Endothelial cell (in vitro differentiated cells): Measurements from ENCODE around the gene GABRD. TPM values are rescaled to one million over a fixed set of nuclear protein-coding genes. Genes with fewer than 3 reads are reported as not detected.

Experiments
- DNase-seq: peaks from one replicate; pipeline ENCODE4 v3.0.0; 2021; ENCODE audit warnings: low spot score
- H3K27ac Mint-ChIP-seq: one replicate; pipeline ENCODE4 v1.8.0; 2021; ENCODE audit warnings: mixed read lengths, inconsistent platforms; ENCODE audit not compliant: unreplicated experiment
- H3K27me3 Mint-ChIP-seq: one replicate; pipeline ENCODE4 v1.8.0; 2021; ENCODE audit warnings: mild to moderate bottlenecking, moderate library complexity, mixed read lengths, inconsistent platforms; ENCODE audit not compliant: unreplicated experiment
- H3K36me3 Mint-ChIP-seq: one replicate; pipeline ENCODE4 v1.8.0; 2021; ENCODE audit warnings: mild to moderate bottlenecking, low read depth, mixed read lengths, inconsistent platforms; ENCODE audit not compliant: unreplicated experiment
- H3K4me1 Mint-ChIP-seq: one replicate; pipeline ENCODE4 v1.8.0; 2021; ENCODE audit warnings: mild to moderate bottlenecking, mixed read lengths, inconsistent platforms; ENCODE audit not compliant: unreplicated experiment
- H3K4me3 Mint-ChIP-seq: one replicate; pipeline ENCODE4 v1.8.0; 2021; ENCODE audit warnings: mild to moderate bottlenecking, mixed read lengths, inconsistent platforms; ENCODE audit not compliant: unreplicated experiment
- H3K9me3 Mint-ChIP-seq: one replicate; pipeline ENCODE4 v1.8.0; 2021; ENCODE audit warnings: mixed read lengths, inconsistent platforms; ENCODE audit not compliant: unreplicated experiment
- CTCF ChIP-seq: fragments of 200-600 bp; sonication (generic); IDR thresholded peaks from one replicate; pipeline ENCODE4 v1.5.0; 2021; ENCODE audit warnings: antibody characterized with exemption; ENCODE audit not compliant: unreplicated experiment
- total RNA-seq: library from RNA; stranded (reverse); fragmentation: NEBNext Ultra II Directional; extraction: Animal tissue kit (Norgen Biotek cat#: 25700); gene quantifications from one replicate; pipeline ENCODE4 v1.2.1, GENCODE V29; 2021; ENCODE audit not compliant: unreplicated experiment

GABRD gene
- total RNA-seq, 1 donor from 2014 or later: 0.64 TPM

GRCh38 chr1:2076826-2077225 lies 57.7 kb downstream of the GABRD start:
- TF ChIP-seq CTCF: no peak
- Mint-ChIP-seq H3K27ac (no peak overlapping the region), H3K36me3 (peaks cover 34% of the 10 kb centered on the region), H3K4me1 (no peaks in the 10 kb centered on the region), H3K4me3 (peak overlapping the region; percentile 61), H3K27me3 (peaks cover 14% of the 10 kb centered on the region), H3K9me3 (peaks cover 6% of the 10 kb centered on the region)
- DNase-seq: no peak

- Mint-ChIP-seq H3K4me1 (no peaks in the 10 kb centered on the region), H3K4me3 (peak overlapping the region; percentile 77), H3K27ac (no peak overlapping the region), H3K9me3 (peaks cover 6% of the 10 kb centered on the region), H3K27me3 (peaks cover 12% of the 10 kb centered on the region), H3K36me3 (peaks cover 33% of the 10 kb centered on the region)
- no peak for TF ChIP-seq CTCF
- no peak for DNase-seq
These were observed 59.0 kb downstream of the GABRD start for GRCh38 chr1:2078170-2078569.

GRCh38 chr1:2079396-2080085 lies 60.4 kb downstream of the GABRD start:
- Mint-ChIP-seq H3K27me3 (peaks cover 11% of the 10 kb centered on the region), H3K4me3 (no peak overlapping the region), H3K27ac (no peak overlapping the region), H3K36me3 (peaks cover 33% of the 10 kb centered on the region), H3K4me1 (no peaks in the 10 kb centered on the region), H3K9me3 (peaks cover 6% of the 10 kb centered on the region)
- no peak for DNase-seq
- TF ChIP-seq CTCF: no peak

- no peak overlapping the region for H3K27ac Mint-ChIP-seq
- peaks cover 33% of the 10 kb centered on the region for H3K36me3 Mint-ChIP-seq
- no peak for TF ChIP-seq CTCF
- H3K4me3 Mint-ChIP-seq: peak overlapping the region; percentile 63
- peaks cover 6% of the 10 kb centered on the region for H3K9me3 Mint-ChIP-seq
- no peak for DNase-seq
- H3K27me3 Mint-ChIP-seq: peaks cover 10% of the 10 kb centered on the region
- no peaks in the 10 kb centered on the region for H3K4me1 Mint-ChIP-seq
These were observed 61.0 kb downstream of the GABRD start for GRCh38 chr1:2080140-2080539.

Other genes with a start within 250 kb of the GABRD start
- gene NADK, start 240.9 kb upstream of the GABRD start, total RNA-seq: 85.4 TPM
- gene GNB1, start 128.3 kb upstream of the GABRD start, total RNA-seq: 427 TPM
- gene CALML6, start 104.1 kb upstream of the GABRD start, total RNA-seq: 0.64 TPM
- gene TMEM52, start 100.1 kb upstream of the GABRD start, total RNA-seq: 0.92 TPM
- gene CFAP74, start 15.6 kb upstream of the GABRD start, total RNA-seq: not detected
- 23.1 TPM for gene PRKCZ, start 31.1 kb downstream of the GABRD start, total RNA-seq
- gene FAAP20, start 175.4 kb downstream of the GABRD start, total RNA-seq: 118 TPM
- 73.3 TPM for gene SKI, start 209.0 kb downstream of the GABRD start, total RNA-seq